Left hindlimb (tissue), 1 donor: ENCODE measurements around the gene TTC6.

ENCODE experiments used
- DNase-seq: peaks from one replicate; pipeline ENCODE4 v3.0.0-alpha.2; 2018

TTC6 gene

DNA sequence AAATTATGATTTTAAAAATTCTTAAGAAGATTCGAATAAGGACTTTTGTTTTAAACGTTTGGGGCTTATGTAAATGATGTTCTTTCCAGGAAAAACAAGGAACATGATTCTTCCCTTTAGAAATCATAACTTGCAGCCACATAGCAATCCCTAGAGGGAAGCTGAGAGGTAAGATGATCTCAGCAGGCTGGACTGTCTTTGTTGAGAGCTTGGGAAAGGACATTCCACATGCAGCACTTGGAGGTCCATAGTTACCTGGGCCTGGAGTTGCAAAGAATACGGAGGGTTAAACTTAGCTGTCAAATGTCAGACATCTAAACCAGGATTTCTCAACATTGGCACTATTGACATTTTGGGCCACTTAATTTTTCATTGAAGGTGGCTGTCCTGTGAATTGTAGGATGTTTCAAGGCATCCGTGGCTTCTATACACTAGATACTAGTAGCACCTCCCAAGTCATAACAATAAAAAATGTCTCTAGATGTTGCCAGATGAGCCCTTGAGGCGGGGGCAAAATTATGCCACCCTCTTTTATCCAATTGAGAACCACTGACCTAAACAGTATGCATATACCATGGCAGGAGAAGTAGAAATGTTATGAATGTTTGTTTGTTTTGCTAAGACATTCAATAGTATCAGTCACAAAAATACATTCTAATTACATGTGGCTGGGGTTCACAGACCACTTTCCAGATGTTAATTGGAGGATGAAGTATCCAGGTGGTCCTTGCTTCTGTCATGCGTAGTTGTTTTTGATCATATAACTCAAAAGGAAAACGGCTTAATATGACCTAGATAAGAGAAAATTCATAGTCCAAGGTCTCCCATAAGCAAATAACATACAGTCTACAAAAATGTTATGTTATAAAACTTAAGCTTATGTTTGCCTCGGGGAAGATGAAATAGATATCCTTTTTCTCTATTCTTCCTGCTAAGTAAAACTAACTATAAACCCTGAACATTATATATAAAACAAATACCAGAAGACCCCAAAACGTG is 30.5 kb downstream of the TTC6 start:
- DNase-seq = no peak

DNA sequence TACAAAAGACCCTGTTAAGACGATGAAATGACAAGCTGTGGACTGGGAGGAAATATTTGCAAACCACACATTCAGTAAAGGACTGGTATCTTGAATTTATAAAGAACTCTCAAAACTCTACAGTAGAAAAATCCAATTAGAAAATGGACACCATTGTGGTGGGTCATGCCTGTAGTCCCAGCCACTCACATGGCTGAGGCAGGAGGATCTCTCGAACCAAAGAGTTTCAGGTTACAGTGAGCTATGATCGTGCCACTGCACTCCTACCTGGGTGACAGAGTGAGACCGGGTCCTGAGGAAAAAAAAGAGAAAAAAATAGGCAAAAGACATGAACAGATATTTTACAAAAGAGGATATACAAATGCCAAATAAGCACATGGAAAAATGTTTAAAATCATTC is 41.9 kb downstream of the TTC6 start:
- no peak for DNase-seq

DNA sequence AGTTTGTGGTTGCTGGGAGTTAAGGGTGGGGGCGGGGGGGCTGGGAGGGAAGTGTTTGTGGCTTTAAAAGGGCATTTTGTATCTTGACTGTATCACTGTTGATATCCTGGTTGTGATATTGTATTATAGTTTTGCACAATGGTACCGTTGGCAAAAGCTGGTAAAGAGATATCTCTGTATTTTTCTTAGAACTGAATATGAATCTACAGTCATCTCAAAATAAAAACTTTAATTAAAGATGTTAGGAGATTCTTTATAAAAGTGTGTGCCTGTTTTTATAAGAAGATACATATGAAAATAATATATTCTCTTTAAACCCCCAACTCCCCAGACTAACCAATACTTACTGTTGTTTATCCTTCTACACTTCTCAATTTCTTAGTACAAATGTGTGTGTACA is 43.2 kb downstream of the TTC6 start:
- DNase-seq = no peak

DNA sequence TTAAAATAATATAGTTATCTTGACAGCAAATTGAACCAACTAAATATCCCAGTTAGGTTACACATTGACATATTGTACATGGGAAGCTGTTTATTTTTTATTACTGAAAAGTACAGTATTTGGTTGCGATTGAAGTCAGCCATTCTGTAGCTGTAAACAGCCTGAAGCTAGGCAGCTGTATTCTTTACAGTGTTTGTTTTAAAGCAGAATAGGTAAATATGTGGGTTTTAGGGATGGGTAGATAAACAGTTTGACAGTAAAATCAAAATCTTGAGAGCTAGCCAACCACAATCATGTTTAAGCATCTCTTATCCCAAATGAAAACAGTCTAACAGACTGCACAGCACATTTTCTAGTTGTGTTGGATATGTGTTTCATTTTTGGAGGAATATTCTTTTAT is 45.7 kb downstream of the TTC6 start:
- DNase-seq = no peak

DNA sequence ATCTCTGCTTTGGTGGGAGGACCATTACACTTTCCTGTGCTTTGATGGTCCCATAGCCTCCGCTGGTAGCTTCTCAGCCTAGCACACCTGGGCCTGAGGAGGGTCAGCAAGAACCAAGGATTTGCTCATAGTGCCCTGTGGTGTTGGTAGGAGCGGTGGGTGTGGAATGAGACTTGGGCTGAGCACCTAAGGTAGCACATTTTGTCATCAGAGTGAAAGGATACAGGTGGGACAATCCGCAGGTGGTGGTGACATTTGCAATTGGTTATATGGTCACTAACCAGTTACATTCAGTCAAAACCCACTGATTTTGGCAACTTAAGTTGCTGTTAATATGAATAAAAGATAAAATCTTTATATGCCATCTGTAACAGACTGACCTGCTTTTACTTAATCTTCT is 46.7 kb downstream of the TTC6 start:
- DNase-seq = no peak

DNA sequence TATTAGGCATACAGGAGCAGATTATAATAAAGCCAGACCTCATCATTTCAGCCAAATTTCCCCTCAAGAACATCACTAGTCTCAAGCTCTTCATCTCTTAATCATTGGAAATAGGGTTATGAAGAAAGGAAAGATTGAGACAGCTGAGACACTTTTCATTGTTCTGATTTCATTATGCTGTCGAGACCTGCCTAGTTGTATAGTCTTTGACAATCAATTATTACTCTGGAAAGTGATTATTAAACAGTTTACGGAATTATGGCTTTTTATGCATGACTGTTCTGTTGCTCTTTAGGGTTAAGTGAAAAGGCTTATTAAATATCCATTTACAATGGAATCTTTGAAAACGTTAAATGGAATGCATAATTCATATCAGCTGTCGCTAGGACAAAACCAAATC is 48.3 kb downstream of the TTC6 start:
- DNase-seq = no peak
